Activated naive CD8-positive, alpha-beta T cell treated with anti-CD3 and anti-CD28 coated beads, Interleukin-2, amount 50 U/mL, for 16 hours (primary cell): Measurements from ENCODE around the gene TPRX1.
"Not testable (repeated sequence)": the region's sequence is repeated elsewhere in the genome, so short reads cannot be mapped to it uniquely, and the experiment has no call there.

ENCODE experiments used
- DNase-seq: peaks from one replicate; pipeline ENCODE4 v3.0.0-alpha.2; 2020; ENCODE audit warnings: low read depth, low spot score

The TPRX1 gene

DNA sequence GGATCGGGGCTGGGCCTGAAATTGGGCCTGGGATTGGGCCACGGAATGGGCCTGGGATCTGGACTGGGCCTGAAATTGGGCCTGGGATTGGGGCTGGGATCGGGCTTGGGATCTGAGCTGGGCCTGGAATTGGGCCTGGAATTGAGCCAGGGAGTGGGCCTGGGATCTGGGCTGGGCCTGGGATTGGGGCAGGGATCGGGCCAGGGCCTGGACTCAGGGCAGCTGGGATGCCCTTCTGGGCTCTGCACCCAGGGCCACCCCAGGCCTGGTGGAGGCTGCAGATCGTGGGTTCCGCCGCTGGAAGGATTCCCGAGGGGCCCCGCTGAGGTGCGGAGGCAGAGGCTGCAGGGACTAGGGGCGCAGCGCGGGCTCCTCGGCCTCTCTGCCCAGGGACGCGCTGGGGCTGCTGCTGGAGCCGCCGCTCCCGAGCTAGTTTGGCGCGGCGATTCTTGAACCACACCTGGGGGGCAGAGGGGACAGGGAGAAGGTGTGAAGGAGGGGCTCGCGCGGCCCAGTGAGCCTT lies 1.8 kb downstream of the TPRX1 start:
- DNase-seq, result no peak

GRCh38 chr19:47801270-47801669 lies 3.1 kb downstream of the TPRX1 start:
- DNase-seq, result no peak

GRCh38 chr19:47798904-47799266 lies 5.5 kb downstream of the TPRX1 start:
- DNase-seq, result no peak

- no peak for DNase-seq
These were observed 6.1 kb downstream of the TPRX1 start for GRCh38 chr19:47797996-47798903.

GRCh38 chr19:47796785-47797184 lies 7.6 kb downstream of the TPRX1 start:
- no peak for DNase-seq

DNA sequence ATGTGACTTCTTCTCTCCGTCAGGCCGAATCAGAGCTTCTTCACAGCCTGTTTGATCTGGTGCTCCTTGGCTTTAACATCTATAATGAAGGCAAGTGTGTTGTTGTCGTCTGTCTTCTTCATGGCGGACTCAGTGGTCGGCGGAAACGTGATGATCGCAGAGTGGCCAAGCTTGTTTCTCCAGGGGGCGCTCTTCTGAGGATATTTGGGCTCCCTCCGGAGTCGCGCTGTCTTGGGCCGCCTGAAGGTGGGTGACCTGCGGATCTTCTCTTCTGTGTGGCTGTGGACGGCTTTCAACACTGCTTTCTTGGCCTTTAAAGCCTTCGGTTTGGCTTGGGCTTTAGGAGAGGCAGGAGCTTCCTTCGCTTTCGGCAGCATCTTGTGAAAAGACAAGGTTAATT lies 9.8 kb downstream of the TPRX1 start:
- no peak for DNase-seq

- DNase-seq, result no peak
These were observed 11.7 kb downstream of the TPRX1 start for GRCh38 chr19:47792616-47793015.

DNA sequence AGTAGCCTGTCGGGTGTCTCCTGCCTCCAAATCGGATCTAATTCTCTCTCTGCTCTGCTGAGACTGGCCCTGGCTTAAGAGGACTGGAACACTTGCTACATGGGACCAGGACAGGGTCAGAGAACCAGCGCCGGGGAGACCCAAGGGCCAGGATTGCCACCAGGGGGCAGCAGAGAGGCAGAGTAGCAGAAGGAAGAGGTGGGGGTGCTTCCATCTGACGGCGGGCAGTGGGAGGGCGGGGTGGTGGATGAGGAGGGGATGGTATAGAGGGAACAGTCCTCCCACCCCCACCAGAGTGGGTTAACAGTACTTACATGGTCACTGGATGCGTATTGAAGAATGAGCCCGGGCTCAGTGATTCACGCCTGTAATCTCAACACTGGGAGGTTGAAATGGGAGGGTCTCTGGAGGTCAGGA lies 13.9 kb downstream of the TPRX1 start:
- DNase-seq, result peak; percentile 72

DNA sequence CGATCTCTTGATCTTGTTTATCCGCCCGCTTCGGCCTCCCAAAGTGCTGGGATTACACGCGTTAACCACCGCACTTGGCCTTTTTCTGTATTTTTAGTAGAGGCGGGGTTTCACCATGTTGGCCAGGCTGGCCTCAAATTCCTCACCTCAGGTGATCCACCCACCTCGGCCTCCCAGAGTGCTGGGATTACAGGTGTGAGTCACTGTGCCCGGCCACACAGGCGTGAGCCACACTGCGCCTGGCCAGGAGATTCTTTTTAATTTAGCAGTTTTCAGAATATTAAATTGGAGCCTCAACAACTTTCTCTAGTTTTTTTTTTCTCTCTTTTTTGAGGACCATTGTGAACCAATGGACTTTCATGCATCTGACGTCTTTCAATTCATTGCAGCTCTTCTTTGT lies 14.5 kb downstream of the TPRX1 start:
- DNase-seq, result not testable (repeated sequence)

- DNase-seq, result not testable (repeated sequence)
These were observed 17.0 kb downstream of the TPRX1 start for GRCh38 chr19:47787307-47787706.

- DNase-seq, result no peak
These were observed 17.8 kb downstream of the TPRX1 start for GRCh38 chr19:47786566-47786965.

GRCh38 chr19:47781590-47782262 lies 22.6 kb downstream of the TPRX1 start:
- DNase-seq, result no peak

- DNase-seq, result no peak
These were observed 24.2 kb downstream of the TPRX1 start for GRCh38 chr19:47780215-47780551.

GRCh38 chr19:47779524-47780214 lies 24.7 kb downstream of the TPRX1 start:
- no peak for DNase-seq

DNA sequence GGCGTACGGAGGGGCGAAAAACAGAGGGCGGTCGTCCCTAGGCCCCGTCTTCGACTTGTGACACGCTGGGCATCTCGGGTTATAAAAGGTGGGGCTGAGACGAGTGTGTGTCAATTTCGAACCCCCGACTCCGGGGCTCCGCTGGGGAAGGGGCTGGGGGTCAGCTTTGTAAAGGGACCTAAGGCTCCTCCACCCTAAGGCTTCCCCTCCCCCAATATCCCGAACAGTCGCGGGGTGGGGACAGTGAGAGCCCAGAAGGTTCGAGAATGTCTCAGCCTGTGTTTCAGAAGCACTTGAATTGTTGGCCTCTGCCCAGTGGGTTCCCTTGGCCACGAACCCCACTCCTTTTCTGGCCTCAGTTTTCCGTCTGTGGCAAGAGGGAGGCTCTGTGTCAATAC lies 25.4 kb downstream of the TPRX1 start:
- no peak for DNase-seq

GRCh38 chr19:47778049-47778953 lies 26.1 kb downstream of the TPRX1 start, which contains the start of gene SELENOW:
Gene SELENOW (plus strand): TSS chr19:47778703. CDS start chr19:47778786, 83 bp downstream.
- DNase-seq, result peak; percentile 52

DNA sequence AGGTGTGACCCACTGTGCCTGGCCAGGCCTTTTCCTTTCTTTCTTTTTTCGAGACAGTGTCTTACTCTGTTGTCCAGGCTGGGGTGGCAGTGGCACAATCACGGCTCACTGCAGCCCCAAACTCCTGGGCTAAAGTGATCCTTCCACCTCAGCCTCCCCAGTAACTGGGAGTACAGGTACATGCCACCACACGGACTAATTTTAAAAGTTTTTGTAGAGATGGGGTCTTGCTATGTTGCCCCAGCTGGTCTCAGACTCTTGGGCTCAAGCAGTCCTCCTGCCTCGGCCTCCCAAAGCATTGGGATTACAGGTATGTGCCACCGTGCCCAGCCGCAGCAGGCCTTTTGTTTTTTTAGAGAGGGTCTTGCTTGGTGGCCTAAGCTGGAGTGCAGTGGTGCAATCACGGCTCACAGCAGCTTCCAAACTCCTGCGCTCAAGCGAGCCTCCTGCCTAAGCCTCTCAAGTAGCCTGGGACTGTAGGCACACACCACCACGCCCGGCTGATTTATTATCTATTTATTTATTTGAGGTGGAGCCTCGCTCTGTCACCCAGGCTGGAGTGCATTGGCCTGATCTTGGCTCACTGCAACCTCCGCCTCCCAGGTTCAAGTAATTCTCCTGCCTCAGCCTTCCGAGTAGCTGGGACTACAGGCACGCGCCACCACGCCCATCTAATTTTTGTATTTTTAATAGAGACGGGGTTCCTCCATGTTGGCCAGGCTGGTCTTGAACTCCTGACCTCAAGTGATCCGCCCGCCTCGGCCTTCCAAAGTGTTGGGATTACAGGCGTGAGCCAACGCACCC lies 26.9 kb downstream of the TPRX1 start:
- not testable (repeated sequence) for DNase-seq

- no peak for DNase-seq
These were observed 27.8 kb downstream of the TPRX1 start for GRCh38 chr19:47776568-47776967.

- DNase-seq, result not testable (repeated sequence)
These were observed 33.1 kb downstream of the TPRX1 start for GRCh38 chr19:47771291-47771690.

DNA sequence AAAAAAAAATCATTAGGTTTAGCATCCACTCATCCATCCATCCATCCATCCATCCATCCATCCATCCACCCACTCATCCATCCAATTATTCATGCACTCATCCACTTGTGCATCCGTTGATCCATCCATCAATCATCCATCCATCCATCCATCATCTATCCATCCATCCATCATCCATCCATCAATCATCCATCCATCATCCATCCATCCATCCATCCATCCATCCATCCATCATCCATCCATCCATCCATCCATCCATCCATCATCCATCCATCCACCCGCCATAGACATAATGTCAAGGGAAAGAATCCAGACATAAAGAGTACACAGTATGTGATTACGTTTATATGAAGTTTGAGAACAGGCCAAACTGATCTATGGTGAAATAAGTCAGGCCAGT lies 34.8 kb downstream of the TPRX1 start:
- no peak for DNase-seq
